BJ (cell line): ENCODE data around the gene FAM83C. TPM values are rescaled to one million over a fixed set of nuclear protein-coding genes. Genes with fewer than 3 reads are reported as not detected.

Experiments
- CTCF ChIA-PET: fragments of 350-600 bp; formaldehyde crosslinking; extraction: SDS; loops from one replicate; lab custom pipeline; 2021; ENCODE audit warnings: antibody characterized with exemption, inconsistent platforms; lab: Yijun Ruan, JAX
- POLR2A ChIA-PET: fragments of 300-600 bp; sonication (Branson Sonifier 250); formaldehyde crosslinking; extraction: SDS; loops from one replicate; lab custom pipeline; 2021; ENCODE audit warnings: antibody characterized with exemption; lab: Charles Lee
- DNase-seq: peaks from one replicate; pipeline ENCODE4 v3.0.0-alpha.2; 2011; ENCODE audit warnings: low read depth
- H3K27me3 ChIP-seq: 2 replicates; pipeline ENCODE4 v1.6.0; 2011; ENCODE audit warnings: low read length; ENCODE audit not compliant: control insufficient read depth, insufficient read depth
- H3K36me3 ChIP-seq: 2 replicates; pipeline ENCODE4 v1.5.1; 2011; ENCODE audit warnings: low read length; ENCODE audit not compliant: control insufficient read depth, insufficient read depth
- H3K4me3 ChIP-seq: 2 replicates; pipeline ENCODE4 v1.5.1; 2011; ENCODE audit warnings: low read depth, mild to moderate bottlenecking, control low read depth, low read length
- polyA plus RNA-seq: library from polyadenylated mRNA; depleted of rRNA; stranded (reverse); fragments of >200 nt; gene quantifications from 2 replicates; pipeline ENCODE4 v1.2.3, GENCODE V29; 2011
- TF ChIP-seq, protein P1 (sequence below): IDR thresholded peaks from 2 replicates; pipeline ENCODE4 v1.5.1; 2011; ENCODE audit warnings: low read depth, mild to moderate bottlenecking, control low read depth, inconsistent platforms, low read length, moderate library complexity; ENCODE audit not compliant: insufficient read depth

Gene FAM83C
- polyA plus RNA-seq, 1 experiment, result not detected

DNA sequence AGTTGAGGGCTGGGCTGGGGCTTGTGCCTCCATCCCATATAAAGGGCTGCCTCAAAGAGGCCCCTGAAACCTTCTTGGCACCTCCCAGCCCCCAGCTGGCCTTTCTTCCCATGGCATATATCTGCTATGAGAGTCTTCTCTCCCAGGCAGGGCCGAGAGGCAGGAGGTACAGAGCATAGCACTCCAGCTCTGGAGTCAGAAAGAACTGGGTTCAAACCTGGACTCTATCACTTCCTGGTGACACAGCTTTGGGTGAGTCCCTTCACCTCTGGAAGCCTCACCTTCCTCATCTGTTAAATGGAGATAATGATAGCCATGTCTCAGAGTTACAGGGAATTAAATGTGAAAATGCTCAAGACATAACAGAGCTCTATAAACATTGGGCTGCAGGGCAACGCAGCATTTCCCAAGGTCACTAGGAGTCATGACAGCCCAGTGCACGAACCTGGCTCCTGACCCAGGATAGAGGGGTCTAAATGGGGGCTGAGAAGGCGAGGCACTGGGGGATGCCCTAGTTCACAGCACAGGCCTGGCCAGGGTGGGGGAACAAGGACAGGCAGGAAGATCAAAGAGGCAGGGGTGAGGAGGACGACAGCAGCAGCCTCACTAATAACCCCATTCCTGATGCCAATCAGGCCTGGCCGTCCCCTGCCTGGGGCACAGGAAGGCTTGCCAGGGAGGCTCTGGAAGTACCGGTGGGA lies 1.9 kb downstream of the FAM83C start:
- TF ChIP-seq, protein P1, sequence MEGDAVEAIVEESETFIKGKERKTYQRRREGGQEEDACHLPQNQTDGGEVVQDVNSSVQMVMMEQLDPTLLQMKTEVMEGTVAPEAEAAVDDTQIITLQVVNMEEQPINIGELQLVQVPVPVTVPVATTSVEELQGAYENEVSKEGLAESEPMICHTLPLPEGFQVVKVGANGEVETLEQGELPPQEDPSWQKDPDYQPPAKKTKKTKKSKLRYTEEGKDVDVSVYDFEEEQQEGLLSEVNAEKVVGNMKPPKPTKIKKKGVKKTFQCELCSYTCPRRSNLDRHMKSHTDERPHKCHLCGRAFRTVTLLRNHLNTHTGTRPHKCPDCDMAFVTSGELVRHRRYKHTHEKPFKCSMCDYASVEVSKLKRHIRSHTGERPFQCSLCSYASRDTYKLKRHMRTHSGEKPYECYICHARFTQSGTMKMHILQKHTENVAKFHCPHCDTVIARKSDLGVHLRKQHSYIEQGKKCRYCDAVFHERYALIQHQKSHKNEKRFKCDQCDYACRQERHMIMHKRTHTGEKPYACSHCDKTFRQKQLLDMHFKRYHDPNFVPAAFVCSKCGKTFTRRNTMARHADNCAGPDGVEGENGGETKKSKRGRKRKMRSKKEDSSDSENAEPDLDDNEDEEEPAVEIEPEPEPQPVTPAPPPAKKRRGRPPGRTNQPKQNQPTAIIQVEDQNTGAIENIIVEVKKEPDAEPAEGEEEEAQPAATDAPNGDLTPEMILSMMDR, result no peak
- ChIA-PET CTCF (interaction anchor here (1.7 to 4.9 kb wide), 2 partner anchors 9 to 14 kb away, joined by 6 to 46 read pairs; no protein-coding TSS in a partner anchor), POLR2A (interaction anchor here (0.6 kb wide), 1 partner anchor 259 kb away, joined by 20 read pairs; no protein-coding TSS in a partner anchor)
- H3K36me3 ChIP-seq, result no peaks in the 10 kb centered on the region
- H3K4me3 ChIP-seq, result no peak overlapping the region
- DNase-seq, result no peak
- peaks cover 4% of the 10 kb centered on the region for H3K27me3 ChIP-seq

- no peaks in the 10 kb centered on the region for H3K36me3 ChIP-seq
- DNase-seq, result no peak
- no peaks in the 10 kb centered on the region for H3K27me3 ChIP-seq
- H3K4me3 ChIP-seq, result no peak overlapping the region
- TF ChIP-seq, protein P1, result no peak
- CTCF ChIA-PET, result interaction anchor here (4.9 kb wide), 1 partner anchor 16 kb away, joined by 46 read pairs; no protein-coding TSS in a partner anchor
- POLR2A ChIA-PET, result no interaction called here
Observed at GRCh38 chr20:35288325-35289060, 3.7 kb downstream of the FAM83C start.

GRCh38 chr20:35287509-35288324 lies 4.5 kb downstream of the FAM83C start:
- POLR2A ChIA-PET, result no interaction called here
- CTCF ChIA-PET, result interaction anchor here (4.9 kb wide), 1 partner anchor 16 kb away, joined by 46 read pairs; no protein-coding TSS in a partner anchor

DNA sequence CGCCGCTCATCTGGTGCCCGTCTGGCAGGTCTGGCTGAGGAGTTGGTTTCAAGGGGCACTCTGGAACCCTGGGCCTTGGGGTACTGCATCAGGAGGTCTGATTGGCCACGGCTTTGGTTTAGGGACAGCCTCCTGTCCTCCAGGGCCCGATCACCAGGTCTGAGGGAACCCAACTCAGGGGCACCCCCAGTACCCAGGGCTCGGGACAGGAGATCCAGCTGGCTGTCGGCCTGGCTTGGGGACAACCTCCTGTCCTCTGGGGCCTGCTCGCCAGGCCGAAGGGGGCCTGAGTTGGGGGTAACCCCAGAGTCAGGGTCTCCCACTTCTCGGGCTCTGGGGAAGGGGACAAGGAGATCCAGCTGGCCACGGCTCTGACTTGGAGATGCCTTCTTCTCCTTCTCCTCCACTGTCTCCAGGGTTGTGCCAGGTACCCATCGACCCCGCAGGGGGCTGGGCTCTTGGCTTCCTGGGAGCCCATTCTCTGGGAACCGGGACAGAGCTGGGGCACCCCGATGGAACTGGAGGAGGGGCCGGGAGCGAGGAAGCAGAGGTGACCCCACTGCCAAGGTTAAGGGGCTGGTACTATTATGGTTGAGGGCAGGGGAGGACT lies 5.2 kb downstream of the FAM83C start:
- CTCF ChIA-PET, result interaction anchor here (4.9 kb wide), 1 partner anchor 17 kb away, joined by 46 read pairs; no protein-coding TSS in a partner anchor
- TF ChIP-seq, protein P1, result no peak
- Histone ChIP-seq H3K27me3 (no peaks in the 10 kb centered on the region), H3K4me3 (no peak overlapping the region), H3K36me3 (no peaks in the 10 kb centered on the region)
- DNase-seq, result no peak
- POLR2A ChIA-PET, result no interaction called here

More at GRCh38 chr20:35287509-35288324, 4.5 kb downstream of the FAM83C start:
- DNase-seq, result no peak
- Histone ChIP-seq H3K27me3 (no peaks in the 10 kb centered on the region), H3K4me3 (no peak overlapping the region), H3K36me3 (no peaks in the 10 kb centered on the region)
- TF ChIP-seq, protein P1, result no peak
